ENCODE measurements around the gene TNFRSF8.

- TF ChIP-seq, protein P1, sequence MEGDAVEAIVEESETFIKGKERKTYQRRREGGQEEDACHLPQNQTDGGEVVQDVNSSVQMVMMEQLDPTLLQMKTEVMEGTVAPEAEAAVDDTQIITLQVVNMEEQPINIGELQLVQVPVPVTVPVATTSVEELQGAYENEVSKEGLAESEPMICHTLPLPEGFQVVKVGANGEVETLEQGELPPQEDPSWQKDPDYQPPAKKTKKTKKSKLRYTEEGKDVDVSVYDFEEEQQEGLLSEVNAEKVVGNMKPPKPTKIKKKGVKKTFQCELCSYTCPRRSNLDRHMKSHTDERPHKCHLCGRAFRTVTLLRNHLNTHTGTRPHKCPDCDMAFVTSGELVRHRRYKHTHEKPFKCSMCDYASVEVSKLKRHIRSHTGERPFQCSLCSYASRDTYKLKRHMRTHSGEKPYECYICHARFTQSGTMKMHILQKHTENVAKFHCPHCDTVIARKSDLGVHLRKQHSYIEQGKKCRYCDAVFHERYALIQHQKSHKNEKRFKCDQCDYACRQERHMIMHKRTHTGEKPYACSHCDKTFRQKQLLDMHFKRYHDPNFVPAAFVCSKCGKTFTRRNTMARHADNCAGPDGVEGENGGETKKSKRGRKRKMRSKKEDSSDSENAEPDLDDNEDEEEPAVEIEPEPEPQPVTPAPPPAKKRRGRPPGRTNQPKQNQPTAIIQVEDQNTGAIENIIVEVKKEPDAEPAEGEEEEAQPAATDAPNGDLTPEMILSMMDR (conservative IDR thresholded peaks at IDR 0.05; ENCODE audit: low read depth, low read length): no peak
- TF ChIP-seq CEBPB (IDR thresholded peaks at IDR 0.05; ENCODE audit: low read depth, low read length): no peak
These were observed 49.6 kb downstream of the TNFRSF8 start for GRCh38 chr1:12112711-12113161.

All from IMR-90 (cell line).